Parathyroid adenoma (tissue), 2 donors: Measurements from ENCODE around the gene HLA-DPB1.
A peak's percentile ranks its signal among the peaks of the same experiment; 100 is the strongest.

Experiments
- H2AFZ ChIP-seq: fragments of 300-600 bp; sonication (generic); one replicate; pipeline ENCODE4 v1.7.0; 2017; ENCODE audit warnings: antibody characterized with exemption, mild to moderate bottlenecking
- H3K27ac ChIP-seq: fragments of 300-600 bp; sonication (generic); one replicate; pipeline ENCODE4 v1.7.0; 2017
- H3K27me3 ChIP-seq: fragments of 300-600 bp; sonication (generic); one replicate; pipeline ENCODE4 v1.7.0; 2017; ENCODE audit warnings: low read length; ENCODE audit not compliant: control insufficient read depth, insufficient read depth
- H3K36me3 ChIP-seq: fragments of 300-600 bp; sonication (generic); one replicate; pipeline ENCODE4 v1.7.0; 2017; ENCODE audit warnings: low read length; ENCODE audit not compliant: control insufficient read depth, insufficient read depth
- H3K4me1 ChIP-seq: fragments of 300-600 bp; sonication (generic); one replicate; pipeline ENCODE4 v1.7.0; 2017; ENCODE audit warnings: control low read depth
- H3K4me2 ChIP-seq: fragments of 300-600 bp; sonication (generic); one replicate; pipeline ENCODE4 v1.7.0; 2017; ENCODE audit warnings: low read length
- H3K4me3 ChIP-seq: fragments of 300-600 bp; sonication (generic); one replicate; pipeline ENCODE4 v1.7.0; 2017; ENCODE audit warnings: low read depth, low read length
- H3K79me2 ChIP-seq: fragments of 300-600 bp; sonication (generic); one replicate; pipeline ENCODE4 v1.7.0; 2017; ENCODE audit warnings: control low read depth
- H3K9ac ChIP-seq: fragments of 300-600 bp; sonication (generic); one replicate; pipeline ENCODE4 v1.7.0; 2017; ENCODE audit warnings: mild to moderate bottlenecking
- H3K9me3 ChIP-seq: fragments of 300-600 bp; sonication (generic); one replicate; pipeline ENCODE4 v1.7.0; 2017; ENCODE audit warnings: low read length; ENCODE audit not compliant: control insufficient read depth
- TF ChIP-seq, protein P1 (sequence below): fragments of 300-600 bp; sonication (generic); IDR thresholded peaks from one replicate; pipeline ENCODE4 v1.7.0; 2017; ENCODE audit warnings: antibody characterized with exemption, mild to moderate bottlenecking
- donor health status: primary hyperparathyroidism.

HLA-DPB1 gene

DNA sequence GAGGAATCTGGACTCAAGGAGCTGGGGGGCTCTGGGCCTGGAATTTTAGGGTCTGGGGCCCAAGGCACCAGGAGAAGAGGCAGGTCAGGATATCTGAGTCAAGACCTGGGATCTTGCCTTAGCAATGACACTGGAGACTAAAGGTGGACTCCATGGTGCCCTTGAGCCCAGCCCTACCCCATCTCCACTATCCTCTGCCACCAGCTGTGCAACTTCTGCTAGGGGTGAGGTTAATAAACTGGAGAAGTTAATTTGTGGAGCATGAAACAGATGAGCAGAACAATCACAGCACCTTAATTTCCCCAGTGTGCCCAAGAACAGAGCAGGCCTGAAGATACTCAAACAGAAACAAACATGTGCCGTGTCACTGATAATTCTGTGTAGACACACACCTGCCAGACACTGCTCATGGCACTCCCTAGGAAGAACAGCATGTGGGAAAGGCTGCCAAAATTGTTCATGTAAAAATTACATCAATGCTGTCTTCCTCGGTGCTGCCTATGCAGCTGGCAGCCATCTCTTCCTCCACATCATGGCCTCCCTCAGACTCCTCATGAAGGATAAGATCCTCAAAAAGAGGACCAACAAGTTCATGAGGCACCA lies 3.2 kb downstream of the HLA-DPB1 start:
- Histone ChIP-seq H3K36me3 (no peaks in the 10 kb centered on the region), H3K27ac (no peak overlapping the region), H3K4me1 (no peaks in the 10 kb centered on the region), H3K9me3 (no peaks in the 10 kb centered on the region), H3K27me3 (no peaks in the 10 kb centered on the region), H3K79me2 (no peaks in the 10 kb centered on the region), H2AFZ (no peak overlapping the region), H3K4me2 (no peak overlapping the region), H3K9ac (no peak overlapping the region), H3K4me3 (no peak overlapping the region)
- TF ChIP-seq, protein P1, sequence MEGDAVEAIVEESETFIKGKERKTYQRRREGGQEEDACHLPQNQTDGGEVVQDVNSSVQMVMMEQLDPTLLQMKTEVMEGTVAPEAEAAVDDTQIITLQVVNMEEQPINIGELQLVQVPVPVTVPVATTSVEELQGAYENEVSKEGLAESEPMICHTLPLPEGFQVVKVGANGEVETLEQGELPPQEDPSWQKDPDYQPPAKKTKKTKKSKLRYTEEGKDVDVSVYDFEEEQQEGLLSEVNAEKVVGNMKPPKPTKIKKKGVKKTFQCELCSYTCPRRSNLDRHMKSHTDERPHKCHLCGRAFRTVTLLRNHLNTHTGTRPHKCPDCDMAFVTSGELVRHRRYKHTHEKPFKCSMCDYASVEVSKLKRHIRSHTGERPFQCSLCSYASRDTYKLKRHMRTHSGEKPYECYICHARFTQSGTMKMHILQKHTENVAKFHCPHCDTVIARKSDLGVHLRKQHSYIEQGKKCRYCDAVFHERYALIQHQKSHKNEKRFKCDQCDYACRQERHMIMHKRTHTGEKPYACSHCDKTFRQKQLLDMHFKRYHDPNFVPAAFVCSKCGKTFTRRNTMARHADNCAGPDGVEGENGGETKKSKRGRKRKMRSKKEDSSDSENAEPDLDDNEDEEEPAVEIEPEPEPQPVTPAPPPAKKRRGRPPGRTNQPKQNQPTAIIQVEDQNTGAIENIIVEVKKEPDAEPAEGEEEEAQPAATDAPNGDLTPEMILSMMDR, result no peak

DNA sequence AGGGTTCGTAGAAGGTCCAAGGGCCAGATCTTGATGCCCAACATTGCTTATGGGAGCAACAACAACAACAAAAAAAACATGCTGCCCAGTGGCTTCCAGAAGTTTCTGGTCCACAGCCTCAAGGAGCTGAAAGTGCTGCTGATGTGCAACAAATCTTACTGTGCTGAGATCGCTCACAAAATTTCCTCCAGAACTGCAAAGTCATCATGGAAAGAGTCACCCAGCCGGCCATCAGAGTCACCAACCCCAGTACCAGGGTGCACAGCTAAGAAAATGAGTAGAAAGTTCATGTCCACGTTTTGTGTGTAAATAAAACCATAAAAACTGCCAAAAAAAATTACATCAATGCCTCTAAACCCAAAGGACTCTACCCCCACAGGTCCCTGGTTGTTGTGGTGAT lies 3.8 kb downstream of the HLA-DPB1 start:
- H3K4me1 ChIP-seq, result no peaks in the 10 kb centered on the region
- no peaks in the 10 kb centered on the region for H3K36me3 ChIP-seq
- H3K27ac ChIP-seq, result no peak overlapping the region
- no peak overlapping the region for H3K4me2 ChIP-seq
- H2AFZ ChIP-seq, result no peak overlapping the region
- H3K9me3 ChIP-seq, result no peaks in the 10 kb centered on the region
- no peak overlapping the region for H3K9ac ChIP-seq
- H3K27me3 ChIP-seq, result no peaks in the 10 kb centered on the region
- H3K79me2 ChIP-seq, result no peaks in the 10 kb centered on the region
- TF ChIP-seq, protein P1, result no peak
- no peak overlapping the region for H3K4me3 ChIP-seq

DNA sequence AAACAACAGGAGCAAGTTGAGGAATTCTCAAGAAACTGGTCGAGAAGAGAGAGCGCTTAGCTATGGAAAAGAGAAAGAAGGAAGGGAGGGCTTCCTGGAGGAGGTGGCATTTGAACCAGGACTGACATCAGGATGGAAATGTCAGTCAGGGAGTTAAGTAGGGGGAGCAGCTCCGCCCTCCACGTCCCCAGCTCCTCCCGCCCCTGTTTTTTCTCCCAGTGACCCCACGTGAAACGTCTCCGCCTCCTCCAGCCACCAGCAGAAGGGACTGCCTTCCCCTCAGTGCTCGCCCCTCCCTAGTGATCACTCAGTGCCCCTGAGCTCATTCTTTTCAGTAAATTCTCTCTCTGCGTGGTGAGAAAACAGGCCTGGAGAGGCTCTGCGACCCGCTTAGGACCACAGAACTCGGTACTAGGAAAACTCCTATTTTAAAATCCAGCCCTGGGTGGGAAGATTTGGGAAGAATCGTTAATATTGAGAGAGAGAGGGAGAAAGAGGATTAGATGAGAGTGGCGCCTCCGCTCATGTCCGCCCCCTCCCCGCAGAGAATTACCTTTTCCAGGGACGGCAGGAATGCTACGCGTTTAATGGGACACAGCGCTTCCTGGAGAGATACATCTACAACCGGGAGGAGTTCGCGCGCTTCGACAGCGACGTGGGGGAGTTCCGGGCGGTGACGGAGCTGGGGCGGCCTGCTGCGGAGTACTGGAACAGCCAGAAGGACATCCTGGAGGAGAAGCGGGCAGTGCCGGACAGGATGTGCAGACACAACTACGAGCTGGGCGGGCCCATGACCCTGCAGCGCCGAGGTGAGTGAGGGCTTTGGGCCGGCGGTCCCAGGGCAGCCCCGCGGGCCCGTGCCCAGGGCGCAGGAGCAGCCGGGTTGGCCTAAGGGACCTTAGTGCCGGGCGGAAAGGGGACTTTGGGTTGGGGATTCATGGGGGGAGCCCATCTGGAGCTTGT lies 4.6 kb downstream of the HLA-DPB1 start:
- peak overlapping the region; percentile 60 for H3K4me3 ChIP-seq
- H3K79me2 ChIP-seq, result no peaks in the 10 kb centered on the region
- no peak overlapping the region for H3K9ac ChIP-seq
- no peaks in the 10 kb centered on the region for H3K4me1 ChIP-seq
- peak overlapping the region; percentile 98 for H2AFZ ChIP-seq
- no peaks in the 10 kb centered on the region for H3K27me3 ChIP-seq
- TF ChIP-seq, protein P1, result no peak
- H3K36me3 ChIP-seq, result no peaks in the 10 kb centered on the region
- H3K9me3 ChIP-seq, result no peaks in the 10 kb centered on the region
- peak overlapping the region; percentile 77 for H3K27ac ChIP-seq
- H3K4me2 ChIP-seq, result peak overlapping the region; percentile 78

DNA sequence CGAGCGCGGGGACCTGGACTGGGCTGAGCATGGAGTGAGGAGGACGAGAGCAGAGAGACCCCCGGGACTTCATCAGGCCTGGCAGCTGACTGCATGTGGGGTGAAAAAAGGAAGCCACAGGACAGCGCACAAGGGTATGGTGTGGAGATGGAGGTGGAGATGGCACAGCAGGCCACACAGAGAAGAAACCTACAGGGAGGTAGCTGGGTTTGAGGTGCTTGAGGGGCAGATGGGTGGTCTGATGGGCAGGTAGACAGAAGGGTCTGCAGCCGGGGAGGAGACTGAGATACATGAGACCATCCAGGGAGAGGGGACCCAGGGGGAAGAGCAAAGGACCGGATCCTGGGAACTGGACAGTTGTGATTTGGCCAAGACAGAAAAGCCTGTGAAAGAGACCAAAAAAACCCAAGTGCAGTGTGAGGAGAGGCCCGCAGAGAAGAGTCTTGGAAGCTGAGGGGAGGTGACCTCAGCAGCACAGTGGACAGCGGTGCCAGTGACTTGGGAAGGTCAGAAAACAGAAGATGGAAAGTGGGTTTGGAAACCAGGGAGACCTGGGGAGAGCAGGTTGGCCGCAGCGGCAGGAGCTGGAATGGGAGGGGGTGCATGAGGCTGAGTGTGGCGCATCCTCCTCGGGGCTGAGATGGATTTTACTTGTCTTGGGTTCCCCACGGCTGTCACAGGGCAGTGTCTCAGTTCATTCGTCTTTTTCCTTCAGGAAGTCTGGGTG lies 5.5 kb downstream of the HLA-DPB1 start:
- Histone ChIP-seq H3K9ac (no peak overlapping the region), H3K36me3 (no peaks in the 10 kb centered on the region), H3K79me2 (no peaks in the 10 kb centered on the region), H3K4me1 (no peaks in the 10 kb centered on the region), H2AFZ (peak overlapping the region; percentile 98), H3K27me3 (no peaks in the 10 kb centered on the region), H3K27ac (peak overlapping the region; percentile 77), H3K4me3 (peak overlapping the region; percentile 60), H3K4me2 (peak overlapping the region; percentile 78), H3K9me3 (no peaks in the 10 kb centered on the region)
- TF ChIP-seq, protein P1, result no peak
